ENCODE measurements around the gene PTX4. TPM values are rescaled to one million over a fixed set of nuclear protein-coding genes. Genes with fewer than 3 reads are reported as not detected.
"Not testable (repeated sequence)": the region's sequence is repeated elsewhere in the genome, so short reads cannot be mapped to it uniquely, and the experiment has no call there.

The PTX4 gene
- total RNA-seq, 1 donor, result not detected

- no peak for TF ChIP-seq CTCF (IDR thresholded peaks at IDR 0.05; ENCODE audit: insufficient read depth, low read length)
- H3K4me3 ChIP-seq (ENCODE audit: low read depth, low read length), result no peak overlapping the region
- no peak for DNase-seq (ENCODE audit: low read depth)
Measured at GRCh38 chr16:1442697-1443096, 46.0 kb downstream of the PTX4 start.

- no peak for DNase-seq (ENCODE audit: low read depth)
- H3K4me3 ChIP-seq (ENCODE audit: low read depth, low read length), result no peak overlapping the region
- TF ChIP-seq CTCF (IDR thresholded peaks at IDR 0.05; ENCODE audit: insufficient read depth, low read length), result no peak
Measured at GRCh38 chr16:1441391-1441829, 47.3 kb downstream of the PTX4 start.

GRCh38 chr16:1439699-1440074 lies 49.1 kb downstream of the PTX4 start:
- DNase-seq (ENCODE audit: low read depth); H3K4me3 ChIP-seq (ENCODE audit: low read depth, low read length): not testable (repeated sequence)

GRCh38 chr16:1439058-1439698 lies 49.6 kb downstream of the PTX4 start:
- H3K4me3 ChIP-seq (ENCODE audit: low read depth, low read length), result no peak overlapping the region
- TF ChIP-seq CTCF (IDR thresholded peaks at IDR 0.05; ENCODE audit: insufficient read depth, low read length), result no peak
- no peak for DNase-seq (ENCODE audit: low read depth)

- no peak overlapping the region for H3K4me3 ChIP-seq (ENCODE audit: low read depth, low read length)
- DNase-seq (ENCODE audit: low read depth), result no peak
- TF ChIP-seq CTCF (IDR thresholded peaks at IDR 0.05; ENCODE audit: insufficient read depth, low read length), result no peak
Measured at GRCh38 chr16:1438229-1439057, 50.3 kb downstream of the PTX4 start.

- DNase-seq (ENCODE audit: low read depth), result no peak
- no peak for TF ChIP-seq CTCF (IDR thresholded peaks at IDR 0.05; ENCODE audit: insufficient read depth, low read length)
- no peak overlapping the region for H3K4me3 ChIP-seq (ENCODE audit: low read depth, low read length)
Measured at GRCh38 chr16:1437606-1438005, 51.1 kb downstream of the PTX4 start.

- DNase-seq (ENCODE audit: low read depth), result no peak
- H3K4me3 ChIP-seq (ENCODE audit: low read depth, low read length), result no peak overlapping the region
- no peak for TF ChIP-seq CTCF (IDR thresholded peaks at IDR 0.05; ENCODE audit: insufficient read depth, low read length)
Measured at GRCh38 chr16:1436731-1437355, 51.9 kb downstream of the PTX4 start.

Data from fibroblast of the aortic adventitia (primary cell).